Astrocyte (in vitro differentiated cells and primary cell): ENCODE results near the gene RTN4IP1. TPM values are rescaled to one million over a fixed set of nuclear protein-coding genes. Genes with fewer than 3 reads are reported as not detected.
A peak's percentile ranks its signal among the peaks of the same experiment; 100 is the strongest.

Source experiments
- DNase-seq: peaks from one replicate; pipeline ENCODE4 v3.0.0-alpha.2; 2010; ENCODE audit warnings: low read depth
- FAIRE-seq: peaks from 2 replicates; lab custom pipeline; 2011; peaks lifted over from hg19 to GRCh38; lab: Jason Lieb, UNC
- H2AFZ ChIP-seq: 2 replicates; pipeline ENCODE4 v1.6.0; 2012; ENCODE audit warnings: low read depth, low read length, inconsistent platforms
- H3K27ac ChIP-seq: 2 replicates; pipeline ENCODE4 v1.5.1; 2011; ENCODE audit warnings: low read depth, low read length, inconsistent platforms
- H3K27me3 ChIP-seq: 2 replicates; pipeline ENCODE4 v1.6.0; 2011; ENCODE audit warnings: low read length, inconsistent platforms; ENCODE audit not compliant: insufficient read depth
- H3K36me3 ChIP-seq: 2 replicates; pipeline ENCODE4 v1.5.1; 2011; ENCODE audit warnings: low read length, inconsistent platforms; ENCODE audit not compliant: insufficient read depth
- H3K4me1 ChIP-seq: 2 replicates; pipeline ENCODE4 v1.5.1; 2011; ENCODE audit warnings: low read length, inconsistent platforms; ENCODE audit not compliant: insufficient read depth
- H3K4me2 ChIP-seq: 2 replicates; pipeline ENCODE4 v1.6.0; 2012; ENCODE audit warnings: low read length, inconsistent platforms
- H3K4me3 ChIP-seq: 2 replicates; pipeline ENCODE4 v1.5.1; 2011; ENCODE audit warnings: low read depth, mild to moderate bottlenecking, low read length, inconsistent platforms; ENCODE audit not compliant: insufficient read depth
- H3K79me2 ChIP-seq: 2 replicates; pipeline ENCODE4 v1.6.0; 2012; ENCODE audit warnings: mild to moderate bottlenecking, low read length, inconsistent platforms; ENCODE audit not compliant: insufficient read depth
- H3K9ac ChIP-seq: 2 replicates; pipeline ENCODE4 v1.6.0; 2012; ENCODE audit warnings: mild to moderate bottlenecking, low read length, inconsistent platforms
- H3K9me3 ChIP-seq: 2 replicates; pipeline ENCODE4 v1.5.1; 2012; ENCODE audit warnings: low read depth, mild to moderate bottlenecking, low read length, inconsistent platforms; ENCODE audit not compliant: insufficient read depth
- H4K20me1 ChIP-seq: 2 replicates; pipeline ENCODE4 v1.6.0; 2012; ENCODE audit warnings: low read length, inconsistent platforms; ENCODE audit not compliant: insufficient read depth
- H3K27ac Mint-ChIP-seq: one replicate; pipeline ENCODE4 v1.8.0; 2021; ENCODE audit warnings: mild to moderate bottlenecking, mixed read lengths; ENCODE audit not compliant: unreplicated experiment
- H3K27me3 Mint-ChIP-seq: one replicate; pipeline ENCODE4 v1.8.0; 2021; ENCODE audit warnings: low read depth, mixed read lengths; ENCODE audit not compliant: unreplicated experiment
- H3K36me3 Mint-ChIP-seq: one replicate; pipeline ENCODE4 v1.8.0; 2021; ENCODE audit warnings: low read depth, mixed read lengths; ENCODE audit not compliant: unreplicated experiment
- H3K4me1 Mint-ChIP-seq: one replicate; pipeline ENCODE4 v1.8.0; 2021; ENCODE audit warnings: low read depth, mixed read lengths; ENCODE audit not compliant: unreplicated experiment
- H3K4me3 Mint-ChIP-seq: one replicate; pipeline ENCODE4 v1.8.0; 2021; ENCODE audit warnings: mild to moderate bottlenecking, moderate library complexity, mixed read lengths; ENCODE audit not compliant: unreplicated experiment
- H3K9me3 Mint-ChIP-seq: one replicate; pipeline ENCODE4 v1.8.0; 2021; ENCODE audit warnings: mild to moderate bottlenecking, mixed read lengths; ENCODE audit not compliant: unreplicated experiment
- EZH2 ChIP-seq: IDR thresholded peaks from 2 replicates; pipeline ENCODE4 v1.6.1; 2012; ENCODE audit warnings: mild to moderate bottlenecking, low read length, inconsistent platforms; ENCODE audit not compliant: insufficient read depth
- total RNA-seq: library from RNA; stranded (reverse); gene quantifications from 2 replicates; pipeline ENCODE4 v1.2.1, GENCODE V29; 2021
- TF ChIP-seq, protein P1 (sequence below): IDR thresholded peaks from 2 replicates; pipeline ENCODE4 v1.5.1; 2011; ENCODE audit warnings: low read depth, mild to moderate bottlenecking, inconsistent platforms, low read length, moderate library complexity; ENCODE audit not compliant: insufficient read depth

RTN4IP1 gene
- total RNA-seq, 1 donor from 2014 or later: 5.3 TPM

- Histone ChIP-seq H3K9ac (no peak overlapping the region), H3K4me3 (no peak overlapping the region), H3K4me1 (no peaks in the 10 kb centered on the region), H3K79me2 (no peaks in the 10 kb centered on the region), H3K27me3 (no peaks in the 10 kb centered on the region), H3K4me2 (no peak overlapping the region), H3K27ac (no peak overlapping the region), H3K9me3 (no peaks in the 10 kb centered on the region), H3K36me3 (no peaks in the 10 kb centered on the region), H2AFZ (no peak overlapping the region), H4K20me1 (no peaks in the 10 kb centered on the region)
- no peak overlapping the region for H3K4me3 Mint-ChIP-seq
- no peaks in the 10 kb centered on the region for H3K27me3 Mint-ChIP-seq
- no peaks in the 10 kb centered on the region for H3K36me3 Mint-ChIP-seq
- FAIRE-seq (no peak), DNase-seq (no peak)
- no peak overlapping the region for H3K27ac Mint-ChIP-seq
- TF ChIP-seq, protein P1, sequence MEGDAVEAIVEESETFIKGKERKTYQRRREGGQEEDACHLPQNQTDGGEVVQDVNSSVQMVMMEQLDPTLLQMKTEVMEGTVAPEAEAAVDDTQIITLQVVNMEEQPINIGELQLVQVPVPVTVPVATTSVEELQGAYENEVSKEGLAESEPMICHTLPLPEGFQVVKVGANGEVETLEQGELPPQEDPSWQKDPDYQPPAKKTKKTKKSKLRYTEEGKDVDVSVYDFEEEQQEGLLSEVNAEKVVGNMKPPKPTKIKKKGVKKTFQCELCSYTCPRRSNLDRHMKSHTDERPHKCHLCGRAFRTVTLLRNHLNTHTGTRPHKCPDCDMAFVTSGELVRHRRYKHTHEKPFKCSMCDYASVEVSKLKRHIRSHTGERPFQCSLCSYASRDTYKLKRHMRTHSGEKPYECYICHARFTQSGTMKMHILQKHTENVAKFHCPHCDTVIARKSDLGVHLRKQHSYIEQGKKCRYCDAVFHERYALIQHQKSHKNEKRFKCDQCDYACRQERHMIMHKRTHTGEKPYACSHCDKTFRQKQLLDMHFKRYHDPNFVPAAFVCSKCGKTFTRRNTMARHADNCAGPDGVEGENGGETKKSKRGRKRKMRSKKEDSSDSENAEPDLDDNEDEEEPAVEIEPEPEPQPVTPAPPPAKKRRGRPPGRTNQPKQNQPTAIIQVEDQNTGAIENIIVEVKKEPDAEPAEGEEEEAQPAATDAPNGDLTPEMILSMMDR: no peak
- no peak for TF ChIP-seq EZH2
- no peaks in the 10 kb centered on the region for H3K4me1 Mint-ChIP-seq
- no peaks in the 10 kb centered on the region for H3K9me3 Mint-ChIP-seq
Measured at GRCh38 chr6:106611030-106611429, 18.3 kb downstream of the RTN4IP1 start.

- H2AFZ ChIP-seq: no peak overlapping the region
- no peaks in the 10 kb centered on the region for H3K9me3 Mint-ChIP-seq
Measured at GRCh38 chr6:106609699-106610098, 19.6 kb downstream of the RTN4IP1 start.

DNA sequence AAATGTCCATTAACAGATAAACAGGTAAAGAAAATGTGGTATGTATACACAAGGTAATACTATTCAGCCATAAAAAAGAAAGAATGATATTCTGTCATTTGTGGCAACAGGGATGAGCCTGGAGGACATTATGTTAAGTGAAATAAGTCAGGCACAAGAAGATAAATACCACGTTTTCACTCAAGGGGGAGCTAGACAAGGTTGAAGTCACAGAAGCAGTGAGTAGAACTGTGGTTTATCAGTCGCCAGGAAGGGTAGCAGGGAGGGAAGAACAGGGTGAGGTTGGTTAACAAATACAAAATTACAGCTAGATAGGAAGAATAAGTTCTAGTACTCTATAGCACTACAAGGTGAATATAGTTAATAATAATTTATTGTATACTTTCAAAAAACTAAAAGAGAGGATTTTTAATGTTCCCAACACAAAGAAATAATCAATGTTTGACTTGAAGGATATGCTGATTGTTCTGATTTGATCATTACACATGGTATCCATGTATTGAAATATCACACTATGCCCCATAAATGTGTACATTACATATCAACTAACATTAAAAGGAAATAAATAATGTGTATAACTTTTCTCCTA lies 21.1 kb downstream of the RTN4IP1 start:
- Mint-ChIP-seq H3K9me3 (no peaks in the 10 kb centered on the region), H3K27ac (no peak overlapping the region), H3K36me3 (no peaks in the 10 kb centered on the region), H3K27me3 (no peaks in the 10 kb centered on the region), H3K4me3 (no peak overlapping the region), H3K4me1 (no peaks in the 10 kb centered on the region)
- Histone ChIP-seq H3K27ac (no peak overlapping the region), H3K36me3 (no peaks in the 10 kb centered on the region), H3K4me1 (no peaks in the 10 kb centered on the region), H3K79me2 (no peaks in the 10 kb centered on the region), H3K4me3 (no peak overlapping the region), H4K20me1 (no peaks in the 10 kb centered on the region), H2AFZ (no peak overlapping the region), H3K27me3 (no peaks in the 10 kb centered on the region), H3K9me3 (no peaks in the 10 kb centered on the region), H3K4me2 (no peak overlapping the region), H3K9ac (no peak overlapping the region)
- DNase-seq: peak; percentile 54
- no peak for TF ChIP-seq EZH2
- TF ChIP-seq, protein P1: peak; percentile 61
- no peak for FAIRE-seq

More at GRCh38 chr6:106609699-106610098, 19.6 kb downstream of the RTN4IP1 start:
- no peaks in the 10 kb centered on the region for H3K27me3 Mint-ChIP-seq
- no peaks in the 10 kb centered on the region for H3K79me2 ChIP-seq
- H3K27ac ChIP-seq: no peak overlapping the region
- FAIRE-seq: no peak
- no peaks in the 10 kb centered on the region for H3K27me3 ChIP-seq
- H3K9me3 ChIP-seq: no peaks in the 10 kb centered on the region
- no peaks in the 10 kb centered on the region for H3K36me3 ChIP-seq
- H3K4me3 Mint-ChIP-seq: no peak overlapping the region
- H3K4me1 ChIP-seq: no peaks in the 10 kb centered on the region
- H3K36me3 Mint-ChIP-seq: no peaks in the 10 kb centered on the region
- no peaks in the 10 kb centered on the region for H3K4me1 Mint-ChIP-seq
- H4K20me1 ChIP-seq: no peaks in the 10 kb centered on the region
- no peak overlapping the region for H3K9ac ChIP-seq
- no peak overlapping the region for H3K27ac Mint-ChIP-seq
- DNase-seq: no peak
- no peak overlapping the region for H3K4me3 ChIP-seq
- no peak overlapping the region for H3K4me2 ChIP-seq
- TF ChIP-seq, protein P1: no peak
- TF ChIP-seq EZH2: no peak
